ENCODE data around the gene TNS3. TPM values are rescaled to one million over a fixed set of nuclear protein-coding genes. Genes with fewer than 3 reads are reported as not detected.

TNS3 gene
- total RNA-seq, 1 donor from 2014 or later, result 43.2 TPM

DNA sequence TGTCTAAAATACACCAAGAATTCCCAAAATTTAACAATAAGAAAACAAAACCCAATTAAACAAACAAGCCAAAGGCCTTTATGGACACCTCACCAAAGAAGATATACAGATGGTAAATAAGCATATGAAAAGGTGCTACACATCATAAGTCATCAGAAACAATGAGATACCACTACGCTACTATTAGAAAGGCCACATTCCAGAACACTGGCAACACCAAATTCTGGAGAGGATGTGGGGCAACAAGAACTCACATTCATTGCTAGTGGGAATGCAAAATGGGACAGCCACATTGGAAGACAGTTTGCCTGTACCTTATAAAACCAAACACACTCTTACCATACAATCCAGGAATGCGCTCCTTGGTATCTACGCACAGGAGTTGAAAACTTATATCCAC is 291.4 kb downstream of the TNS3 start:
- ATAC-seq (ENCODE audit: poor library complexity) (no peak), DNase-seq (no peak)
- intact Hi-C loops (cut with DNase I), result no loop called here

DNA sequence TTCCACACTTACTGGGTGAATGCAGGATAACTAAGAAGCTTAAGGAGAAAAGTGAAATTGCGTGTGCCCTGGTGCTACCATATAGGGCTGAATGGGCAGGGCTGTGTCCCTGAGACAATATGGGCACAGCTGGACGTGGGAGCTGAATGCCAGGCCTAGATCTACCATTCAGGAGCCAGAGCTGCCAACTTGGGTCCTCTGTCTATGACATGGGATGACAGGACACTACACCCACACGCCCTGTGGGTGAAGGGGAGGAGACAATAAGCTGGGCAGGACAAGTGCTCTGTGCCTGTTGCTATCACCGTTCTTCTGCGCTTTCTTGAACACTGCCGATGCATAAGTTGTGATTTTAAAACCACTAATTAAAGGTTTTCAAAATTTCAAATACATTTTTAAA is 293.9 kb downstream of the TNS3 start:
- ATAC-seq (ENCODE audit: poor library complexity) (peak; percentile 90), DNase-seq (peak; percentile 60)
- intact Hi-C loops (cut with DNase I), result loop anchor here (10.0 kb wide), 1 partner anchor 117 kb away; no protein-coding TSS in a partner anchor

DNA sequence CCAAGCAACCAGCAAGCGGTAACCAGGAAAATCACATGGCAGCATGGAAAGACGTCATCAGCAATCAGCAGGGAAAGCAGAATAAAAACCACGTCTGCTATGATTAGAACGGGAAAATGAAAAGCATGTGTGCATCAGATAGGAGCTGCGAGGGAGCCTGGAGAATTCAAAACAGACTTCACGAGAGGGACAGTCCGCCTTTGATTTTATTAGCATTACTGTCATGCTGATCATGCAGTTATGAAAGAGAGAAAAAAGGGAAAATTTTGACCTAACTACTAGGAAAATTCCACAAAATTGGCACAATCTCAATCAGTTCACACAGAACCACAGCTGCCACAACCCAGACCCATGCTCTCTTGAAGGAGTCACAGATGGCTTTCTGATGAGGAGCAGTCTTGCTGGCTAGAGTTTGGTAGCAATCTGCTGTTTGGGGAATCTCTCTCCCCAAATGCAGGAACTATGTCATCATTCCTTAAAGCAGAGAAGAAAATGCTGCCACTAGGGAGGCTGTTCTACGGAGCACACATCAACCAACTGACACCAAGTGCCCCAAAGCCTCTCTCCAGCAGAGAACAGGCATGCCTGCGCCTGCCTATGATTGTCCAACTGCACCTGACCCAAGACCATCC is 295.9 kb downstream of the TNS3 start:
- DNase-seq (no peak), ATAC-seq (ENCODE audit: poor library complexity) (peak; percentile 45)
- intact Hi-C loops (cut with DNase I), result loop anchor here (10.0 kb wide), 1 partner anchor 119 kb away; no protein-coding TSS in a partner anchor

DNA sequence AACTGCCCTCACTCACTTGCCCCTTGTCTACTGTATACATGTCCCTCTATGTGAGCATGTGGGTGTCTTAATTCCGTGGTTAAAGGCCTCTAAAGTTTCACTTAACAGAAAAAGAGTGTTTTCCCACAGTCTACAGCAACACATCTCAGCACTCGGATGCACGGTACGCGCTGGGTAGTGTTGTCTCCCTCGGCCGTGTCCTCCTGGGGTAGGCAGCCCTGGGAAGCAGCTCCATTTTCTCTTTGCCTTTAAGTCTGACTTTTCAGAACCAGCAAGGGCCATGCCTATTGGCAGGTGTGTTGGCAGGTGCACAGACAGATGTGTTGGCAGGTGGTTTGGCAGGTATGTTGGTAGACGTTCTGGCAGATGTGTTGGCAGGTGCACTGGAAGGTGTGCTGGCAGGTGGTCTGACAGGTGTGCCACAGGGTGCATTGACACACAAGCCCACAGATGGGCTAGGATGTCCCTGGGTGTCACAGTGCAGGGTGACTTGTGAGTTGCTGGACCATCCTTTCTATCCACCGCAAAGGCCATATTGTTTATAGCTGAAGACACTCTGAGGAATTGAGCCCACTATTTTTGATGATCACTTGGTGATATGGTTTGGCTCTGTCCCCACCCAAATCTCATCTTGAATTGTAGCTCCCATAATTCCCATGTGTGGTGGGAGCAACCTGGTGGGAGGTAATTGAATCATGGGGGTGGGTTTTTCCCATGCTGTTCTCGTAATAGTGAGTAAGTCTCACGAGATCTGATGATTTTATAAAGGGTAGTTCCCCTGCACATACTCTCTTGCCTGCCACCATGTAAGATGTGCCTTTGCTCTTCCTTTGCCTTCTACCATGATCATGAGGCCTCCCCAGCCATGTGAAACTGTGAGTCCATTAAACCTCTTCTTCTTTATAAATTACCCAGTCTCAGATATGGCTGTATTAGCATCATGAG is 296.9 kb downstream of the TNS3 start:
- ATAC-seq (ENCODE audit: poor library complexity) (no peak), DNase-seq (no peak)
- intact Hi-C loops (cut with DNase I), result loop anchor here (10.0 kb wide), 1 partner anchor 120 kb away; no protein-coding TSS in a partner anchor

DNA sequence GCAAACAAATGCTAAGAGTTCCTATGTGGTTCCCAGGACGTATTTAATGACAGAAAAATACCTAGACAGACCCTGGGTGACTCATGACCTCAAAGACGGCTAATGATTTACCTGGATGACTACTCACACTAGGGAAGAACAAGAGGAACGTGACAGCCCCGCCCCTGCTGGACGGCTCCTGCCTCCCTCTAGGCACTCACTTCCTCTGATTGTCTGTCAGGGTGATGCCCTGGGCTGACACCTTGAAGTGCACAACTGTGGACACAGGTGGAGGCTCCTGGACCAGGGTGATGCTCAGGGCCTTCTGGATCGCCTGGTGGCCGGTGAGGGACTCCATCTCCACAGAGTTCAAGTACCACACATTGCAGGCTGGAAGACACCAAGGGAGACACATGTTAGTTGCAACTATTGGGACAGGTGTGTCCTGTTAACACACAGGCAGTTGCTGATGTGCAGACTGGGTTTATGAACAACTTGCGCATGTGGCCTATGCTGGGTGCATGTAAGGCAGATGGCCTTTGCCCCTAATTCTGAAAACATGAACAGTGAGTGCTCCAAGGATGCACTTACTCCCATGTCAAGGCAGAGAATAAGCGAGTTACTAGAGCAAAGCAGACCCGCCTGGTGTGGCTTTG is 298.3 kb downstream of the TNS3 start:
- DNase-seq (no peak), ATAC-seq (ENCODE audit: poor library complexity) (no peak)
- intact Hi-C loops (cut with DNase I), result loop anchor here (10.0 kb wide), 1 partner anchor 121 kb away; no protein-coding TSS in a partner anchor

DNA sequence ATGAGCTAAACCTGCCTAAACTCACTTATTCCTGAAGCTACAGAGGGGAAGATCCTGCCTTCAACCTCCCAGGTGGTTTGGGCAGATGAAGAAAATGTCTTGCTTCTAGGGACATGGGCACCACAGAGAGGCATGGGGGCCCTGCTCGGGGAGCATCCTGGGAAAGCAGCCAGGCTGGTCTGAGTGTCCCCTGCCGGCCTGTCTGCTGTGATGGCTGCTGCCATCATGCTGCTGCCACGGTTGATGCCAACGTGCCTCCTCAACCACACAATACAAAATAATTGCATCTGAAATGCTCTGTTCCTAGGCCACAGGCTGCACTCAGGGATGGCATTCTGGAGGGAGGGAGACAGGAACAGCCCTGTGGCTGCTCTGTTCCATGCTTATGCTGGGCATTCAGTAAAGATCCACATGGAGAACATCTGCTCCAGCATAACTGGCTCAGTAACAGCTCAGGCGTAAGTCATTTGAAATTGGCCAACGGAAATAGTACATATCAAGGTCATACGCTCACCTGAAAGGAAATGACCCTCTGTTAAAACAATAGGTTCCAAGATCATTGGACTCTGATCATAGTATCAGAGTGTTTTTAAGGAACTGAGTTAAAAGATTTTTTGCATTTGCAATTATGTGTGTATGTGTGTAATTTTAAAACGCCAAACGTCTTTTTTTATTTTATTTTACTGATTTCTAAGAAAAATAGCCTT is 299.0 kb downstream of the TNS3 start:
- intact Hi-C loops (cut with DNase I), result loop anchor here (10.0 kb wide), 1 partner anchor 122 kb away; no protein-coding TSS in a partner anchor
- ATAC-seq (ENCODE audit: poor library complexity) (no peak), DNase-seq (no peak)

DNA sequence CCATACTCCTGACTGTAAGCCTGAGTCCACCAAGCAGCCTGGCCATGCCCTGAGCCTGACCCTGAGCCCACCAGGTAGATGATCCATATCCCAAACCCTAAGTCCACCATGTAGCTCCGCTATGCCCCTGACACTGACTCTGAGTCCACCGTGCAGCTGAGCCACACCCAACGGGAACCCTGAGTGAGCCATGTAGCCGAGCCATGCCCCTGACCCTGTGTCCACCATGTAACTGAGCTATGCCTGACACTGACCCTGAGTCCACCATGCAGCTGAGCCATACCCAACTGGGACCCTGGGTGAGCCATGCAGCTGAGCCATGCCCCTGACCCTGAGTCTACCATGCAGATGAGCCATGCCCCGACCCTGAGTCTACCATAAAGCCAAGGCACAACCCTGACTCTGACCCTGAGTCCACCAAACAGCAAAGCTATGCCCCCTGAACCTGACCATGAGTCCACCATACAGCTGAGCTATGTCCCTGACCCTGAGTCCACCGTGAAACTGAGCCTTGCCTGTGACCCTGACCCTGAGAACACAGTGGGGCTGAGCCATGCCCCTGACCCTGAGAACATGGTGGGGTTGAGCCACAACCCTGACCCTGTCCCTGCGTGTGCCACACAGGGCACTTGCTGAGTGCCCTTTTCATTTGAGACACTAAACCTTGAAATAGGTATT is 299.8 kb downstream of the TNS3 start:
- DNase-seq (no peak), ATAC-seq (ENCODE audit: poor library complexity) (no peak)
- intact Hi-C loops (cut with DNase I), result loop anchor here (10.0 kb wide), 1 partner anchor 123 kb away; no protein-coding TSS in a partner anchor

DNA sequence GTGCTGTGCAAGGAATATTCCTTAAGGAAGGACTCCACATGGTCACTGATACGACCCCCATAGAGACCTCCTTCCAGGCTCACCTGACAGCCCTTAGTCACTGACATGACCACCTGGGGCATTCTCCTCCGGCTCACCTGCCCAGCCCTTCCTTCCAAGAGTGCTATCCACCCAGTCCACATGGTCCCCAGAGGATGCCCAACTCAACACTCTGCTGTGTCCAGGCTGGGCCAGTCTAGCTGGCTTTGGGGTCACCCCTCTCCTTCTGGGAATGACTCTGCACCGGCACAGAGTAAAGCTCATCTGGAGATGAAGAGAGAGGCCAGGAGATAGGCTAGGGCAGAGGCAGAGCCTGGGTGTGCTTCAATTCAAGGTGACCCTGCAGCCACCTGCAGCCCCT is 300.8 kb downstream of the TNS3 start:
- intact Hi-C loops (cut with DNase I), result loop anchor here (10.0 kb wide), 1 partner anchor 124 kb away; no protein-coding TSS in a partner anchor
- ATAC-seq (ENCODE audit: poor library complexity) (no peak), DNase-seq (no peak)

DNA sequence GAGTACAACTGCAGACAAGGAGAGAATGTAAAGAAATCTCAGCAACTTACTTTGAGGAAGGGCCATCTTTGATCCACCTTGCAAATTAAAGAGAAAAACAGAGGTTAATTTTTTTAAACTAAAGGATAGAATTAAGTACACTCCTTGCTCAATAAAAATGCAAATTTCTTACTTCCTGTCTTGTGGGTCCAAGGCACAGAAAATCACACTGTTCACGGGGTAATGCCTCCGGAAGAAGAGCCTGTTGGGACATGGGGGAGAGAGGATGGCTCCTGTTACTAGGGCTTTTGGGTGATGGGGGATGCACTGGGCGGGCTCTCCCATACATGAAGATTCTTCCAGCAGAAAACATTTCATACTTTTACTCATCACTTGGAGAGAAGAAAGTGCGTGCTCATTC is 301.8 kb downstream of the TNS3 start:
- ATAC-seq (ENCODE audit: poor library complexity) (no peak), DNase-seq (no peak)
- intact Hi-C loops (cut with DNase I), result loop anchor here (10.0 kb wide), 1 partner anchor 125 kb away; no protein-coding TSS in a partner anchor

DNA sequence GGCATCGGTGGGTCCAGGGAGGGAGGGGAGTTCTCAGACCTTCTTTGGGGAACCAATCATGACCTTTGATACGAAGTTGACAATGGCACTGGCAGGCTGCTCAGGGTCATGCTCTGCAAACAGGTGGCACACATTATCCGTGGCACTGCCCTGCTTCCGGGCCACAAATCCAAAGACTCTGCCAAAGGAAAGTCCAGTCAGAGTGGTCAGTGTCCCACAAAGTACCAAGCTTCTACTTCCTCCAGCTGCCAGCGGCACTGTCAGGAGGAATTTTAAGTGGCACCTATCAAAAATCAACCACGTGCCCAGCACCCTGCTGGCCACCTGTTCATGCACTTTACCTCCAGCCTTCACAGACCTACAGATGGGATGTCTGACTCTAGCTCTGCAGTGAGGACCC is 303.9 kb downstream of the TNS3 start:
- DNase-seq (no peak), ATAC-seq (ENCODE audit: poor library complexity) (no peak)
- intact Hi-C loops (cut with DNase I), result no loop called here

DNA sequence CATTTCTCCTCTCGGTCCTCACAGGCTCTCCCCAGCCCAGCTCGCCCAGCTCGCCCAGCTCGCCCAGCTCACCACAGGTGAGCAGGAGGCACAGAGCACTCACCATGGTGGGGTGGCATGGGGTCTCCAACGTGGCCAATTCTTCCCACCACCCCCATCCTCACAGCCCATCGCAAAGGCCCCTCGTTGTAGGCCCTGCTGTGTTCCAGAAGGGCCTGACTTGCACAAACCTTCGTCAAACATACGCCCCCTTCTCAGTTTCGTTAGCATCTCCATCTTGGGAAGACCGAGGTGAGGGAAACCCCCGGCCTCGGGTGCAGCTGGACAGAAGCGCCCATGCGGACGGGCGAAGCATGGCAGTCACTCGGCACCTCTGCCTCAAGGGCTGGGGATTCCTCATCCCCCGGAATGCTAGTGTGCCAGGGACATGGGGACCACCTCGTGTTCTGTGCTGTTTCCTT is 304.6 kb downstream of the TNS3 start:
- ATAC-seq (ENCODE audit: poor library complexity), result no peak
- intact Hi-C loops (cut with DNase I), result no loop called here
- DNase-seq, result no peak

DNA sequence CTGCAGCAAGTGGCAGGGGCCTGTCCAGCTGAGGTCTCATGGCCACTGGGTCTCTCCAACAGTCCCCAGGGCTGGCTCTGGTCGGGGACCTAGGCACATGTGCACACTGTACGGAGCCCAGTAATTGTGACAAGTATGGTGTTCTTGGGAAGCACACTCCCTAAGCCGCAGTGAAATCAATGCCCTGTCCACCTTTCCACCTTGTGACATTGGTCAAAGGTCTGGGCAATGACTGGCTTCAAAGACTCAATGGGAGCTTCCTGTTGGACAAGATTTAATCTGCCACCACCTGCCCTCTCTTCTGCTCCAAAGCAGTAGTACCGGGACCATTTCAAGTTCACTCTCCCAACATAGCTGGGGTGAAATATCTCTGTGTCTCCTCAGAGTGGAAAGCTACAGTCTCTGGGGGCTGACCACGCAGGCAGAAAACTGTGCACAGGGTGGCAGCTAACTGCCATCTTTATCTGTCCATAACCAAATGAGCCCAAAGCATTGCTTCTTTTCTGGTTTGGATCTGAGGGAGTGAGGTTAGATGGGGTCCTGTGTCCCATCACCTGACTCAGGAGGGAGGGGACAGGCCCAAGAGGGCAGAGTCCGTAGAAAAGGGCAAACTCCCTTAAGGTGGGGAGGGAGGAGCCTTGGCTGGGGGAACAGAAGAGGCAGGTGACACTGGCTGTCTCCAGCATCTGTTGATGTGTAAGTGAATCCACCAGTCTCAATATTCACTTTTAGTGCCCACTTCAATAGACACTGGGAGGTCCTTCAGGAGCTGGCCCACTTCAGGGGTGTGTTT is 307.7 kb downstream of the TNS3 start:
- DNase-seq (no peak), ATAC-seq (ENCODE audit: poor library complexity) (no peak)
- intact Hi-C loops (cut with DNase I), result no loop called here

DNA sequence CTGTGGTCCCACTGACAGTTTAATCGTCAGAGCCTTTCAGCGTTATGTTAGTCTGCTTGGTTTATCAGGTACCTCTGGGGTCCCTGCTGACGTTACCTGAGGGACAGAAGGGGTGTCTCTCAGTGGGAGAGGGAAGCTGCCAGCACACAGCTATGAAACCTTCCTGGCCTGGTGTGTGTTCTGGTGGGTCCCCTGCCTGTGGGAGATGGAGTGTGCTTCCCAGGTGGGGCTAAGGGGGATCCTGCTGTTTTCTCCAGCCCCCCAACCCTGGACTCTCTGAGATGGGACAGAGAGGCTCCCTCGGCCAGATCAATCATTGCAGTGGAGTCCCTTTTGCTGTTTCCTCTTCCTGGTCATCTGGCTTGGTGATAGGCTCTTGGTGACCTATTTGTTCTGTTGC is 308.8 kb downstream of the TNS3 start:
- no peak for ATAC-seq (ENCODE audit: poor library complexity)
- intact Hi-C loops (cut with DNase I), result no loop called here
- no peak for DNase-seq

DNA sequence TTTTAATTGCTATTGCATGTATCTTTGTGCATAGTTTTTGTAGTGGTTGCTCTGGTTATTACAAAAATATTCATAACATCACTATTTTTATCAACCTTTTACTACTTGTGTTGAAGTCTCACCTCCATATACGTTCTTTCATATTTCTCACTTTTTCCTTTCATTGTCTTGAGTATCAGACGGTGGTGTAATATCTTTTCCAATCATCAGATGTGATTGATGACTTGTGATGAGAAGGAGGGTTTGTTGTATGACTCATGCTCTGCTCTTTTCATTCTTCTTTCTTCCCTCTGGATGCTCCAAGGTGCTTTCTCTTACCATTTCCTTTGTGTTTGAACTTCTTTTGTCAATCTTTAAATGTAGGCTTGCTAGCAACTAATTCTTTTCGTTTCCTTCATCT is 310.2 kb downstream of the TNS3 start:
- intact Hi-C loops (cut with DNase I), result no loop called here
- ATAC-seq (ENCODE audit: poor library complexity), result no peak
- no peak for DNase-seq

DNA sequence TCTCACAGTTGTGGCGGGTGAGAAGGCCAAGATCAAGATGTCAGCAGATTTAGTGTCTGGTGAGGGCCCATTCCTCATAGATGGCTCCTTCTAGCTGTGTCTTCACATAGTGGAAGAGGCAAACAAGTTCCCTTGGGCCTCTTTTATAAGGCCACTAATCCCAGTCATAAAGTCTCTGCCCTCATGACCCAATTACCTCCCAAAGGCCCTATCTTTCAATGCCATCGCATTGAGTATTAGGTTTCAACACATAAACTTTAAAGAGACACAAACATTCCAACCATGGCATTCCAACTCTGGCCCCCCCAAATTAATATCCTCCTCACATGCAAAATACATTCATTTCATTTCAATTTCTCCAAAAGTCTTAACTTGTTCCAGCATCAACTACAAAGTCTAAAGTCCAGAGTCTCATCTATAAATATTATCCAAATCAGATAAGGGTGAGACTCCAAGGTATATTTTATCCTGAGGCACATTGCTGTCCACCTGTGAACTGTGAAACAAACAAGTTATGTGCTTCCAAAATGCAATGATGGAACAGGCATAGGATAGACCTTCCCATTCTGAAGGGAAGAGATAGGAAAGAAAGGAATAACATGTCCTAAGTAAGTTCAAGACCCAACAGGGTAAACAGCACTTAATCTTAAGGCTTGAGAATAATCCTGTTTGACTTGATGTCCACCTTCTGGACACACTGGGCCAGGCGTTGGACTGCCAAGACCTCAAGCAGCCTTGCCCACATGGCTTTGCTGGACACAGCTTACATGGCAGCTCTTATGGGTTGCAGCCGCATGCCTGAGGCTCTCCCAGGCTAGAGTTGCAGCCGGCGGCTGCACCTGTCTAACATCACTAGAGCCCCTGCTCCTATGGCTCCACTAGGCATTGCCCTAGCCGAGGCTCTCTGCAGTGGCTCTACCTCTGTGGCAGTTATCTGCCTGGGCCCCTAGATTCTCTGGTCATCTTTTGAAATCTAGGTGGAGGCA is 312.8 kb downstream of the TNS3 start:
- ATAC-seq (ENCODE audit: poor library complexity) (no peak), DNase-seq (no peak)
- intact Hi-C loops (cut with DNase I), result loop anchor here (5.0 kb wide), 1 partner anchor 168 kb away; no protein-coding TSS in a partner anchor

DNA sequence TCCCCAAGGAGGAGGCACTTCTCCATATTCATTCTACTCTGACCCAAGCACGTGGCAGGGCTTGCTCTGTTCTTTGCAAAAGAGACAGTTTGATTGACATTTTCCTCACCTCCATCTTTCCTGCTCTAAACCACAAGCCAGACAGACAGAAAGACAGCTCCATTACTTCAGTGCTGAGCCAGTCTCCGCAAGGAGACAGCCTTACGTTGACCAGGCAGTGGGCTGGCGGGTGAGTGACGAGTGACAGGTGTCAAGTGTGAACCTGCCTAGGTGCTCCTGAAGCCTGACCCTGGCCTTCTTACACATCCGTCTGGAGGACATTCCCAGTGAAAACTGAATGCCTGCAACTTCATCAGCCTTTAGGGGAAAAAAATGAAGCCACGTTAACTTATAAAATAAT is 314.6 kb downstream of the TNS3 start:
- DNase-seq, result no peak
- no peak for ATAC-seq (ENCODE audit: poor library complexity)
- intact Hi-C loops (cut with DNase I), result loop anchor here (2.0 to 5.0 kb wide), 2 partner anchors 170 to 551 kb away; no protein-coding TSS in a partner anchor
